Heart left ventricle (tissue), 13 donors: ENCODE data around the gene NOL7.

Experiments
- POLR2A ChIP-seq, 2 donors: fragments of 450-650 bp; IDR thresholded peaks; one replicate each; pipeline ENCODE4 v1.6.1; 2017; ENCODE audit warnings: antibody characterized with exemption in 2 of 2, mild to moderate bottlenecking in 2 of 2, moderate library complexity in 2 of 2
- TF ChIP-seq, protein P1 (sequence below), 12 donors: fragments of 200-600 bp; sonication (generic) in 4 of 12; IDR thresholded peaks; one replicate each; pipeline versions ENCODE4 v1.5.0 to v1.8.0; 2018 to 2022; ENCODE audit warnings: antibody characterized with exemption in 12 of 12, mild to moderate bottlenecking in 5 of 12
- donor health status: ischemic (EF 13 %, LVEDD 7.1; RV severe dilation, severe dysfunction).
- donor health status: DM: no; HTN: yes; CAD: no.
- donor health status: DM: no; HTN: no; CAD: no.
- donor health status: ischemic (EF 25% LVEDD 6.9; RV normal size, moderate dysfunction).
- donor health status: ischemic (EF 25% LVEDD 5.7; RV mildly dilated, moderate dysfunction).
- donor health status: ischemic (EF 35%, LVEDD 5.7; RV mildly dilated, moderate dysfunction).
- donor health status: nonischemic (EF 11% LVEDD 7.7; RV severe dilation, severe dysfunction).
- donor health status: DM: yes; HTN: yes; CAD: no.
- donor health status: PGD.
- donor health status: ischemic (EF 29% LVEDD 5.4; RV normal size, mild dysfunction).
- donor health status: nonischemic (EF 23%, LVEDD 6.1; RV moderate dilation, normal function).

DNA sequence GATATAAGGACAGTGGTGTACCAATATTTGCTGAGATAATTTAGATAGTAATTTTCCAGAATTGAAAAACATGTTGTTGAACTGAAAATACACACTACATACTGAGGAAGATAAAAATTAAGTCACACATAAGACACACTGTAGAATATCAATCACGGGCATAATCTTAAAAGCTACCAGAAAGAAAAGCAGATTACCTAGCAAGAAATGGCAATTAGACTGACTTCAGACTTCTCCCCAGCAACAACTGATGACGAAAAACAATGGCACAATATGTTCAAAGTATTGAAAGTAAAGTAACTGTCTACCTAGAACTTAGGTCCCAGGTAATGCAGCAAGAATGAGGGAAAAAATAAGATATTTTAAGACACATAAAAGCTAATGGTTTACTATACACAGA lies 46.5 kb downstream of the NOL7 start:
- TF ChIP-seq, protein P1, sequence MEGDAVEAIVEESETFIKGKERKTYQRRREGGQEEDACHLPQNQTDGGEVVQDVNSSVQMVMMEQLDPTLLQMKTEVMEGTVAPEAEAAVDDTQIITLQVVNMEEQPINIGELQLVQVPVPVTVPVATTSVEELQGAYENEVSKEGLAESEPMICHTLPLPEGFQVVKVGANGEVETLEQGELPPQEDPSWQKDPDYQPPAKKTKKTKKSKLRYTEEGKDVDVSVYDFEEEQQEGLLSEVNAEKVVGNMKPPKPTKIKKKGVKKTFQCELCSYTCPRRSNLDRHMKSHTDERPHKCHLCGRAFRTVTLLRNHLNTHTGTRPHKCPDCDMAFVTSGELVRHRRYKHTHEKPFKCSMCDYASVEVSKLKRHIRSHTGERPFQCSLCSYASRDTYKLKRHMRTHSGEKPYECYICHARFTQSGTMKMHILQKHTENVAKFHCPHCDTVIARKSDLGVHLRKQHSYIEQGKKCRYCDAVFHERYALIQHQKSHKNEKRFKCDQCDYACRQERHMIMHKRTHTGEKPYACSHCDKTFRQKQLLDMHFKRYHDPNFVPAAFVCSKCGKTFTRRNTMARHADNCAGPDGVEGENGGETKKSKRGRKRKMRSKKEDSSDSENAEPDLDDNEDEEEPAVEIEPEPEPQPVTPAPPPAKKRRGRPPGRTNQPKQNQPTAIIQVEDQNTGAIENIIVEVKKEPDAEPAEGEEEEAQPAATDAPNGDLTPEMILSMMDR (IDR thresholded peaks at IDR 0.05): no peak
- no peak for TF ChIP-seq POLR2A (IDR thresholded peaks at IDR 0.05)
